Body of pancreas (tissue), 4 donors: ENCODE data around the gene CRKL. TPM values are rescaled to one million over a fixed set of nuclear protein-coding genes. Genes with fewer than 3 reads are reported as not detected.

Experiments used
- ATAC-seq: fragments of 150-250 bp; one replicate; pipeline ENCODE4 v1.9.1; 2016
- DNase-seq, 4 donors: peaks; one replicate each; pipeline ENCODE4 v3.0.0-alpha.2; 2019
- H3K27ac ChIP-seq, 4 donors: fragments of 200-600 bp; sonication (generic); 1 replicate in 3 of 4; 2 replicates in 1 of 4; pipeline versions ENCODE4 v1.5.1 to v1.6.1; 2016 to 2019; ENCODE audit warnings: mild to moderate bottlenecking in 1 of 4, mixed read lengths in 1 of 4, moderate library complexity in 1 of 4
- H3K27me3 ChIP-seq, 2 donors: fragments of 200-600 bp; sonication (generic); one replicate each; pipeline ENCODE4 v1.6.0; 2016; ENCODE audit warnings: mild to moderate bottlenecking in 1 of 2
- H3K36me3 ChIP-seq, 2 donors: fragments of 200-600 bp; sonication (generic); replicated peaks in 1 of 2; 2 replicates each; pipeline ENCODE4 v1.5.1; 2016; ENCODE audit warnings: low read depth in 2 of 2; ENCODE audit not compliant: insufficient read depth in 1 of 2
- H3K4me1 ChIP-seq: fragments of 200-600 bp; sonication (generic); one replicate; pipeline ENCODE4 v1.6.0; 2016
- H3K4me3 ChIP-seq, 2 donors: fragments of 200-600 bp; sonication (generic); 1 replicate in 1 of 2; 2 replicates in 1 of 2; pipeline ENCODE4 v1.5.1; 2016 to 2019
- H3K9me3 ChIP-seq, 3 donors: fragments of 200-600 bp; sonication (generic); 1 replicate in 2 of 3; 2 replicates in 1 of 3; pipeline ENCODE4 v1.5.1; 2016
- CTCF ChIP-seq, 7 experiments: fragments of 450-650 bp in 4 of 7; fragments of 200-600 bp in 3 of 7; sonication (generic) in 3 of 7; IDR thresholded peaks; one replicate each; pipeline ENCODE4 v1.5.1; 2016 to 2019; ENCODE audit warnings: antibody characterized with exemption in 7 of 7
- POLR2A ChIP-seq, 3 donors: fragments of 450-650 bp; IDR thresholded peaks; one replicate each; pipeline ENCODE4 v1.6.1; 2016; ENCODE audit warnings: antibody characterized with exemption in 3 of 3, mild to moderate bottlenecking in 2 of 3
- WGBS, 2 donors: methylation state at CpG; one replicate each; pipeline ENCODE4 v1.1.5; 2017; 5-methylcytosine and 5-hydroxymethylcytosine counted together
- intact Hi-C: fragments of 100-400 bp; cut with DNase I; formaldehyde crosslinking; loops from one replicate; pipeline ENCODE4 v1.15.1; 2023
- total RNA-seq, 2 donors: library from RNA; depleted of rRNA; stranded (reverse); fragments of >200 nt; gene quantifications; one replicate each; pipeline ENCODE4 v1.1.0, GENCODE V29; 2016

Gene CRKL
- total RNA-seq, 2 donors from 2014 or later, result 18.2 to 25.4 TPM

DNA sequence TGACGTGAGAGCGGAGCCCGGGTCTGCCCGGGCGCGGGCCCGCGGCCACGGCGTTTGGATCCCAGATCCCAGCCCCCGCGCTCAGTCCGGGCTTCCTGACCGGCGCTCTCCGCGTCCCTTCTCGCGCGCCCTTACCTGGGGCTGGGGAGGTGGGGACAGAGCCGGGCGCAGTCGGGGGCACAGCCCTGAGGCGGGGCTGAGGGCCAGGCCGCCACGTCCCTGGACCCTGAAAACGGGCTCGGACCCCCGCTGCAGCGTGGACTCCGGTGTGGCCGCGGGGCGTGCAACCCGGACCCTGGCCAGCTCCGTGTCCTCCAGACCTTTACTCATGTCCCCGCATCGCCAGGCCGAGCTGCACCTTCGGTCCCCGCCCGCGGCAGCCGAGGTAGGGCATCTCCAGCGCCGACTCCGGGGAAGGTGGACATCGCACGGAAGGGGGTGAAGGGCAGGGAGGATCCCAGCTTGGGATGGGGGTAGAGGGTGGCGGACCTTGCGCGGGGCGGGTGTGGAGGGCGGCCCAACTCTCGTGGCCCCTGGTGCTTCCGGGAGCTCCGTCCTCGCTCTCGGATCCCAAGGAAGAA is 40.0 kb downstream of the CRKL start:
- Histone ChIP-seq H3K27me3 (no peaks in the 10 kb centered on the region), H3K36me3 (no peaks in the 10 kb centered on the region), H3K4me1 (peaks cover 50% of the 10 kb centered on the region), H3K4me3 (peak overlapping the region; percentile 44 to 60), H3K27ac (peak overlapping the region in 2 of 4 donors; percentile 45 to 50), H3K9me3 (no peaks in the 10 kb centered on the region)
- ATAC-seq, result peak; percentile 56
- TF ChIP-seq CTCF (IDR thresholded peaks at IDR 0.05) (no peak), POLR2A (IDR thresholded peaks at IDR 0.05) (no peak)
- DNase-seq, result peak in 3 of 4 donors; percentile 32 to 50 (median 40)
- intact Hi-C loops, result no loop called here
- 0% methylated on average over 3 to 49 of the region's 59 CpGs for whole genome bisulfite sequencing, 2 donors

- Histone ChIP-seq H3K27me3 (no peaks in the 10 kb centered on the region), H3K4me3 (peak overlapping the region; percentile 44 to 60), H3K36me3 (no peaks in the 10 kb centered on the region), H3K27ac (peak overlapping the region in 2 of 4 donors; percentile 45 to 50), H3K4me1 (peaks cover 44% of the 10 kb centered on the region), H3K9me3 (no peaks in the 10 kb centered on the region)
- 7 to 15% methylated on average over 27 to 31 of the region's 32 CpGs for WGBS, 2 donors
- TF ChIP-seq CTCF (IDR thresholded peaks at IDR 0.05), result no peak
- TF ChIP-seq POLR2A (IDR thresholded peaks at IDR 0.05), result peak in 1 of 3 donors; percentile 2
- ATAC-seq, result peak; percentile 11
- intact Hi-C loops, result no loop called here
- DNase-seq, result peak in 3 of 4 donors; percentile 34 to 51 (median 46)
Measured at GRCh38 chr22:20957683-20958431, 40.6 kb downstream of the CRKL start.

DNA sequence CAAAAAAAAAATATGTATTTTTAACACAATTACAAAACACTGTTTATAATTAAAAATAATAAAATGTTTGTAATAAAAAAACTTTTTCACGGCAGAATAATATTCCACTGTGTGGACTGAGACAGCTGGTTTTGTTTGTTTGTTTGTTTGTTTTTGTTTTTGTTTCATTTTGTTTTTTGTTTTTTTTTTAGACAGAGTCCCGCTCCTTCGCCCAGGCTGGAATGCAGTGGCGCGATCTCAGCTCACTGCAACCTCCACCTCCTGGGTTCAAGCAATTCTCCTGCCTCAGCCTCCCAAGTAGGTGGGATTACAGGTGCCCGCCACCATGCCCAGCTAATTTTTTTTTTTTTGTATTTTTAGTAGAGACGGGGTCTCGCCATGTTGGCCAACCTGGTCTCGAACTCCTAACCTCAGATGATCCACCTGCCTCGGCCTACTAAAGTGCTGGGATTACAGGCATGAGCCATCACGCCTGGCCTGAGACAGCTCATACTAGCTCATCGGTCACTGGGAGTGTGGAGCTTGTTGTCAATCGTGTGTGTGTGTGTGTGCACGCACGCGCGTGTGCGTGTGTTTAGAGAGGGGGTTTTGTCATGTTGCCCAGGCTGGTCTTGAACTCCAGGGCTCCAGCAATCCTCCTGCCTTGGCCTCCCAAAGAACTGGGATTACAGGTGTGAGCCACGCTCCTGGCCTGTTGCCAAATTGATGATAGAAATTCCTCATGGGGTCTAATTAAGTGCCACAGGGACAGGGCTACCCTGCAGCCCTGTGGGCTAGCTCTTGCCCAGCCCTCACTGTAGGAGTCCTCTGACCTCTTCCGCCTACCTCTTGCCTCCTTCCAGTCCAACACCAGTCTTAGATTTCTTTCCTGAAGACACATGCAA is 42.6 kb downstream of the CRKL start:
- intact Hi-C loops, result loop anchor here (10.0 kb wide), 2 partner anchors 45 to 55 kb away; partner anchors contain the start of genes CRKL and P2RX6
- H3K9me3 ChIP-seq, result no peaks in the 10 kb centered on the region
- no peaks in the 10 kb centered on the region for H3K36me3 ChIP-seq
- no peak overlapping the region for H3K4me3 ChIP-seq
- TF ChIP-seq POLR2A (IDR thresholded peaks at IDR 0.05) (no peak), CTCF (IDR thresholded peaks at IDR 0.05) (no peak)
- DNase-seq, result no peak
- H3K27ac ChIP-seq, result no peak overlapping the region
- 92 to 96% methylated on average over 20 of the region's 20 CpGs for WGBS, 2 donors
- H3K27me3 ChIP-seq, result peaks cover 0 to 3% of the 10 kb centered on the region in 2 donors
- no peak for ATAC-seq
- H3K4me1 ChIP-seq, result peaks cover 35% of the 10 kb centered on the region

DNA sequence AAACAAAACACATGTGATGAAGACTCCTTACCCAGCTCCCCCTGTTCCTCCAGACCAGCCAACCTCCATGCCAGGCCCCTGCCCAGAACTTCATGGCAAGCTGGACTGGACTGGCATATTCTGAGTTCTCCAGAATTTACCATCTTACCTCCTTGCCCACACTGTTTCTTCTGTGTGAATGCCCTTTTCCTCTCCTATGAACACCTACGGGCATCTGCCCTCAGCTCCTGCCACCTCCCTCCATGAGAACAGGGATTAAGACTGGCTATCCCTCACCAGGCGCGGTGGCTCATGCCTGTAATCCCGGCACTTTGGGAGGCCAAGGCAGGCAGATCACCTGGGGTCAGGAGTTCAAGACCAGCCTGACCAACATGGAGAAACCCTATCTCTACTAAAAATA is 43.4 kb downstream of the CRKL start:
- H3K9me3 ChIP-seq, result no peaks in the 10 kb centered on the region
- WGBS, 2 donors, result 91 to 93% methylated on average over 4 of the region's 4 CpGs
- intact Hi-C loops, result loop anchor here (10.0 kb wide), 2 partner anchors 46 to 54 kb away; partner anchors contain the start of genes CRKL and P2RX6
- TF ChIP-seq CTCF (IDR thresholded peaks at IDR 0.05) (no peak), POLR2A (IDR thresholded peaks at IDR 0.05) (no peak)
- no peak for ATAC-seq
- no peak for DNase-seq
- no peak overlapping the region for H3K4me3 ChIP-seq
- H3K4me1 ChIP-seq, result peaks cover 37% of the 10 kb centered on the region
- H3K27ac ChIP-seq, result no peak overlapping the region
- peaks cover 0 to 3% of the 10 kb centered on the region in 2 donors for H3K27me3 ChIP-seq
- H3K36me3 ChIP-seq, result no peaks in the 10 kb centered on the region
